KOPT-K1 (cell line): Measurements from ENCODE around the gene LIPM.

Experiments used
- H3K27ac ChIP-seq: fragments of 200-600 bp; sonication (generic); 2 replicates; pipeline ENCODE4 v1.5.1; 2016; ENCODE audit warnings: antibody characterized with exemption, mild to moderate bottlenecking, low read depth, low read length; ENCODE audit not compliant: poor library complexity, severe bottlenecking
- H3K36me3 ChIP-seq: fragments of 200-600 bp; sonication (generic); 2 replicates; pipeline ENCODE4 v1.5.1; 2017; ENCODE audit warnings: antibody characterized with exemption, mild to moderate bottlenecking, low read length, moderate library complexity; ENCODE audit not compliant: insufficient read depth
- H3K9me3 ChIP-seq: fragments of 200-600 bp; sonication (generic); 2 replicates; pipeline ENCODE4 v1.5.1; 2017; ENCODE audit warnings: antibody characterized with exemption, low read length, mild to moderate bottlenecking; ENCODE audit not compliant: insufficient read depth, poor library complexity, severe bottlenecking

LIPM gene

DNA sequence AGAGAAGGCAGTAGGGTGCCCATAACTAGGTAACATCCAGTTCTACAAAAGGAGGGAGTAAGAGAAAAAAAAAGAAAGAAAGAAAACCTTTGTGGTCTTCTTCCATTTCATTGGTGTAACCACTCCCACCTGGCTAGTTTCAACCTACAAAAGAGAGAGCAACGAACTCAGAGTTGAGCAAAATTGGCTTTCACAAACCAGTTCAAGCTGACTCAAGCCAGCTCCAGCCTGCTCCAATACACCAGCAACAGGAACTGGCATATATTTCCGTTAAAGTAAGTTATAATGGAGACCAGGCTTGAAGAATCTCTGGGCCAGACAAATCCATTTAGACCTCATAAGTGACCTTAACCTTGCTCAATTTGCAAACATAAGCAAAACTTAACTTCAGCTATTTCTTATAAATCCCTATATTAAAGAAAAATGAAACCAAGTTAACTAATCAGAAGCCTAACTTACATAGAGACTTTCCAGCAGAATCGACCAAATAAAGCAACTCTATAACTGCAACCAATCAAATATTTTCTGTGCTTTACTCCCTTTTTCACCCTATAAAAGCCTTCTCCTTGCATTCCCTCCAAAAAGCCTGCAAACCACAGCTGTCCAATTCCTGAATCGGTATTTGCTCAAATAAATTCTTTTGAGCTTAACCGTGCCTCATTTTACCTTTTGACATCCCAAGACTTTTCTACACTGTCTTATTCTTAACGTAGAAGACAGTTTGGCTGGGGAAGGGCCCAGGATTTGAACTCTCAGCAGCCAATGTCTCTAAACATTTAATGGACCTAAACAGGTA lies 39.0 kb downstream of the LIPM start:
- Histone ChIP-seq H3K36me3 (no peaks in the 10 kb centered on the region), H3K9me3 (no peaks in the 10 kb centered on the region), H3K27ac (peak overlapping the region; percentile 7)

DNA sequence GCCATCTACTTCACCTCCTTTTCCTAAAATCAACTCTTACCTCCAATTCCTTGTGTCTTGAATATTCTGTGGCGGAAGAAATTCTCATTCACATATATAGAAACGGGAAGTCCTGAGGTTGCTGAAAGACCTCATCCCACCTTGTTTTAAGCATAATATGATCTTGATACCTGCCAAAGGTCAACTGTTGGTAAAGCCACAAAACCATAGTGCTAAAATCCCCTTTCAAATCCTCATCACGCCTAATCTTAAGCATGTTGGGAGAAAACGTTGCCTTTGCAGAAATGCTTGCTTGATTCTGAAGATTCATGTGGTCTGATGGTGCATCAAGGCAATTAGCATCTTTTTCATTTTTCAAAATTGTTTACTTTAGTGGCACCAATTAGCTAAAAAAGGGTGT lies 40.6 kb downstream of the LIPM start:
- no peak overlapping the region for H3K27ac ChIP-seq

DNA sequence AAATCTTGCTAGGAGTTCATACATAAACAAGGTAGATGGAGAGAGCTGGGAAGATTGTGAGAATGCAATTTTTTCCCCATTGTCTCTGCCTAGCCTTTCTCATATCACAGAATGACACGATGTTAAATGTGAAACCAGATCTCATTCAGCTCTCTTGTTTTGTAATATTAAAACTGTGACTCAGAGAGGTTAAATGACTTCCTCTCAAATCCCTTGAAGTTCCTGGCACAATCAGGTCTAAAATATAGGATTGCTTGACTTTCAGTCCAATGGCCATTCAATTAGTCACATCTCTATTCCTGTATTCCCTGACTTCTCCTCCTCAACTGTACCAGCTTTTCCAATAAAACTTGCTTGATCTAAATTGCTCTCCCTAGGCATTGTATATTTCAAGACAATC lies 46.0 kb downstream of the LIPM start:
- Histone ChIP-seq H3K9me3 (no peaks in the 10 kb centered on the region), H3K27ac (no peak overlapping the region), H3K36me3 (no peaks in the 10 kb centered on the region)

More for the DNA sequence above, 40.6 kb downstream of the LIPM start:
- no peaks in the 10 kb centered on the region for H3K36me3 ChIP-seq
- H3K9me3 ChIP-seq = no peaks in the 10 kb centered on the region

DNA sequence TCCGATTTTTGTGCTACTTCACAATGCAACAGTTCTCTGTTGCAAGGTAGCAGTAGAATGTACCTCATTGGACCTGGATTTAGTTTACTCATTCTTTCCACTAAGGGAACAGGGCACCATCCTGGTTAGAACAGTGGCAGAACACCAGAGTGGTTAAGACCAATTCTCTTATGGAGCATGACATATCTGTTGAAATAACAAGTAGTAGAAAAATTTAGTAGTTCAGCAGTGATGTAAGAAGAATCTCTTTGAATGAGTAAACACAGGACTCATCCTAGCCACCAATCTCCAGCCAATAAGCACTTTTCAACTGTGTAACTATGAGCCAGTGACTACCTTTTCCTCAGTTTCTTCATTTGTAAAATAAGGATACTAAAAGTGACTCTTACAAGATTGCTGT lies 46.7 kb downstream of the LIPM start:
- H3K9me3 ChIP-seq = no peaks in the 10 kb centered on the region
- no peaks in the 10 kb centered on the region for H3K36me3 ChIP-seq
- H3K27ac ChIP-seq = no peak overlapping the region

DNA sequence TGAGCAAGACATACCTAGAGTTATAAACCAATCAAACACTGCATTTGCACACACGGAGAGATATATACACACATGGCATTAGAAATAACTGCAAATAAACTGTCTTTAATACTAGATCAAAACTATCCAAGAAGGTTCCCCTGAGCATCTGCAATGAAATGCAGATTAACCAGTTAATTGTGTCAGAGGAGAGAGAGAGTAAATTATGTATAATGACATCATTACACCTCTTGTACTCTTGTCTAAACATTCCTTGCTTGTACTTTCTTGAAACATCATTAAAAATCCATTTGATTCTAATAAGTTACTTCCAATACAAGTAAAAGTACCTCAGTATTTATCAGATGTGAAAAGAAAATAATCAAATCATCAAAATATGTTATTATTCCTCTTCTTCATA lies 48.2 kb downstream of the LIPM start:
- H3K27ac ChIP-seq = no peak overlapping the region
- H3K9me3 ChIP-seq = no peaks in the 10 kb centered on the region
- H3K36me3 ChIP-seq = no peaks in the 10 kb centered on the region

DNA sequence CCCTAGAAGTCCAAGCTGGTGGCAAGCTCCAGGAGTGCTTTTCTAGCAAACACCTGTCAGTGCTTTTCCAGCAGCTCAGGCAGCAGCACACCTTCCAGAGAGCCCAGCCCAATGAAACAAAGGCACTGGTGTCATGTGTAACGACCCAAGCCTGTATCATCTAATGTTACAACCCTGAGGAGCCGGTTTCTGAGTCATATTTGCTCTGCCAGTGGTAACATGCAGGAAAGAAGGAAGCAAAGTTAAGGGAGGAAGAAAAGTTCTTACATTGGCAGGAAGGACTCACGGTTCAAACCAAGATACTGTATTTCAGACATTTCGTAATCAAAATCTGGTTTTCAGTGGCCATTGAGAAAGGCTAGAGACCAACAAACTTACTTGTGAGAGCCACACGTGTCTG lies 49.2 kb downstream of the LIPM start, which contains the start of gene ANKRD22:
Gene ANKRD22, minus strand, starts transcription at position 139 of the 400 bp plus-strand sequence. CDS start 237 bp downstream, outside the sequence.
- H3K36me3 ChIP-seq = no peaks in the 10 kb centered on the region
- no peak within 1 kb of the TSS for H3K27ac ChIP-seq
- no peaks in the 10 kb centered on the region for H3K9me3 ChIP-seq

DNA sequence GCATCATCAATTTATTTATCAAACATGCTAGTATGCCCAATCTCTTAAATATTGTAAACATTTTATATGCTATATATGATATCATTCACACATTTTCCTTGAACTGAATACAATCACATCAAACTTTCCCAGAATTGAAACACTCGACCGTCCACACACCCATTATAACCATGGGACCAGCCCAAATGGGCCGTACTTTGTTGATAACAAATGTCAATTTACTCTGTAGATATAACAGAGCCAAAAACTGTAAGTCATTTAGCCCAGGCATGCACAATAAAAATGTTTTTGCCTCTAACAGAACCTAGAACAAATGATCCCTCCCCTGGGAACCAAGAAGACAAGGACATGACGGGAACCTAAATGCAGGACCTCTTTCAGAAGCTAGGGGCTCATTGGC lies 49.8 kb downstream of the LIPM start:
- Histone ChIP-seq H3K27ac (no peak overlapping the region), H3K36me3 (no peaks in the 10 kb centered on the region), H3K9me3 (no peaks in the 10 kb centered on the region)

DNA sequence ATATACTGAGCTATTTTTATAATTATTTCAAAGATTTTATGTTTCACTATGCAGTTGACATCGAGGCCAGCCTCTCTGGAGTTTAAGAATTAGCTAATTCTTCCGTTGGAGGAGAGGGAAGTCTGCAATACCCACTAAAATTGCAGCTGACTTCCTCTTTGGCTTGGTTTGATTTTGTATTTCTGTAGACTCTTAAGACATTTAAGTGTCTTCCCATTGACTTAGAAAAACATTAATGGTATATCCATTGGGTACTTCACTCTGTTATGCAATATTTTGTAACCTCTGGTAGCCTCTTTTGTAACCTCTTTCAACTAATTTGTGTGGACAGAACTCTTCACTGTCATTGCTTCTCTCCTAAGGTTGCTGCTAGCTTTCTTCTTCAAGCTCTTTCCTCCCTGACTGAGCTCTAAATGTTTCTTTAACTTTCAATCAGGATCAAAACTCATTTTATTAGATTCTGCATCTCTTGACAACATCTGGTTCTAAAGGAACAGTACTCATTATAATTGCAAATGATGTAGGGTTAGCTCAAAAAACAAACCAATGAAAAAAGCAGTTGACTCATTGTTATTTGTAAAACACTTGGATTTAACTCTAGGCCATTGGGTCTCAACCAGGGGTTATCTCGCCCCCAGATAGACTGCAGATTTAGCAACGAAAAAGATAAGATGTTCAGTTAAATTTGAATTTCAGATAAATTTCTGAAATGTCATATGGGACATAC lies 50.8 kb downstream of the LIPM start:
- H3K9me3 ChIP-seq = no peaks in the 10 kb centered on the region
- no peak overlapping the region for H3K27ac ChIP-seq
- H3K36me3 ChIP-seq = no peaks in the 10 kb centered on the region

DNA sequence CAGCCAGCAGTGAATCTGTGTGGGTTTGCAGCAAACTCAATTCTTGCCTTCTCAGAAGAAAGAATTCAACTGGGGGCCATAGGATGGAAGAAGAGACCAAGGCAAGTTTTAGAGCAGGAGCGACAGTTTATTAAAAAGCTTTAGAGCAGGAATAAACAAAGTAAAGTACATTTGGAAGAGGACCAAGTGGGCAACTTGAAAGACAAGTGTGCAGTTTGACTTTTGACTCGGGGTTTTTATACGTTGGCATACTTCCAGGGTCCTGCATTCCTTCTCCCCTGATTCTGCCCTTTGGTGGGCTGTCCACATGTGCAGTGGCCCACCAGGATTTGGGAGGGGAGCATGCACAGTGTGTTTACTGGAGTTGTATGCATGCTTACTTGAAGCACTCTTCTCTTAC lies 52.2 kb downstream of the LIPM start:
- H3K9me3 ChIP-seq = no peaks in the 10 kb centered on the region
- H3K27ac ChIP-seq = no peak overlapping the region
- H3K36me3 ChIP-seq = no peaks in the 10 kb centered on the region

DNA sequence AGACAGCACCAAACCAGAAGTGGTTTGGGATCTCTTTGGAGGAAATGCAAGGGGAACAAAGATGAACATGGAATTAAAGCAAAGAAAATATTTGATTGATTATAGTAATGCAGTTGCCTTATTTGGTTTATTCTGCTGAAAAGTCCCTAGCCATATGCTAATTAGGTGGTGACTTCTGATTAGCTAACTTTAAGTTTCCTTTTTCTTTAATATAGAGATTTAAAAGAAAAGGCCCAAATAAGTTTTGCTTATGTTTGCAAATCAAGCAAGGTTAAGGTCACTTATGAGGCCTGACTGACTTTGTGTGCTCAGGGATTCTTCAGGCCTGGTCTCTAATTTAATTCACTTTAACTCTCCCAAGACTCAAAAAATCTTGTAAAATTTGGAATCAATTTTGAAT lies 55.3 kb downstream of the LIPM start:
- Histone ChIP-seq H3K9me3 (no peaks in the 10 kb centered on the region), H3K36me3 (no peaks in the 10 kb centered on the region), H3K27ac (no peak overlapping the region)

DNA sequence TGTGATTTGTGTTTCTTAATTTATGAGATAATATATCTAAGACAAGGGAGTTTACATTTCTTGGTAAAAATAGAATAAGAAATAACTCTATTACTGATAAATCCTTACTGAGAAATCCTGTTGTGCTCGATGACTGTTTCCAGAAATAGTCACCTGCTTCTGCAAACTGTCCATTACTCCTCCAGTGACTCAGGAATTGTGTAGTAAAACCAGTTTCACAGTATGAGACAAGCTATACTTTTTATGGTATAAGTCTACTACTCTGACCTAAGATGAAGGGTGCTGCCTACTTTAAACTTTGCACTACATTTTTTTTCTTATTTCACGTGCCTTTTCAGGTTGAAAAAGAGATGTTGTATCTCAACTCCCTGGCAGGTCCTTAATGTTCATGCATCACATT lies 56.0 kb downstream of the LIPM start:
- H3K9me3 ChIP-seq = no peaks in the 10 kb centered on the region
- no peaks in the 10 kb centered on the region for H3K36me3 ChIP-seq

DNA sequence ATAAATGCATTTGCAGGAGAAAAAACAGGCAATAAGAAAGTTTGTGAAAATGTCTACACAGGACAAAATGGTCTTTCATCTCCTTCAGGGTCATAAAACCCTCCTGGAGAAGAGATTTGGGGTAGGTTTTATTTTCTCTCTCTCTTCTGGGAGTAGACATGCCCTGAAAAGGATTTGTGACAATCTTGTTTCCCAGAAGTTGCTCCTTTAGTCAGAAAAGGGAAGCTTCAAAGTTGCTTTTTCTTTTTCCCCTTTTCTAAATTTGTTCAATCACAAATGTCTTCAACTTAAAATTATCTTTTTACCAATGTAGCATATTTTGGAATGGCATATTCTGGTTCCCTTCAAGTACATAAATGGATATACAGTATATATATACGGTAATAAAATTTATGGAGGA lies 58.5 kb downstream of the LIPM start:
- Histone ChIP-seq H3K27ac (no peak overlapping the region), H3K9me3 (no peaks in the 10 kb centered on the region), H3K36me3 (no peaks in the 10 kb centered on the region)

More for the DNA sequence above, 56.0 kb downstream of the LIPM start:
- no peak overlapping the region for H3K27ac ChIP-seq

DNA sequence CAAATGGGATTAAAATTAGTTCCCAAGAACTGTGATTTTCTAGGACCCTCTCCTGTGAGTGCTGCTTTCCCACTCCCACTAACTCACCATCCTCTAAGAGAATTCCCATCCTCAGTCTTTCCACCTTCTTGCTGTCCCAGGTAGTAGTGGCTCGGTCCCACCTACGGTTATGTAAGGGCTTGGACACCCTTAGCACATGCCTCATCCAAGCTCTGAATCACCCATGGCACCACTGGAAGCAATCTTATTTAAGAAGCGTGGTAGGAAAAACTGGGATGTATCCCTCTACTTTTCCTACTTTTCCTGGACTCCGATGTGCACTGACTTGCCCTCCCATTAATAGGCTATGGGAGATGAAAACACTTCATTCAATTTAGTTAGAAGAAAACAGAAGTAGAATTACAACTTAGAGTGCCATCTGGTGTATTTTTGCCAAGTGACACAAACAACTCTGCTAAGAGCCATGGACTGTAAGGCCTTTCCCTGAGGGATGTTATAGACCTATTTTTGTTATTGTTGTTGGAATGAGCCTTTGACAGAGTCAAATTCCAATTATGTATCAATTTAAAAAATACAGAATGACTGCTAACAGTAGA lies 62.8 kb downstream of the LIPM start:
- Histone ChIP-seq H3K36me3 (no peaks in the 10 kb centered on the region), H3K27ac (no peak overlapping the region), H3K9me3 (no peaks in the 10 kb centered on the region)

DNA sequence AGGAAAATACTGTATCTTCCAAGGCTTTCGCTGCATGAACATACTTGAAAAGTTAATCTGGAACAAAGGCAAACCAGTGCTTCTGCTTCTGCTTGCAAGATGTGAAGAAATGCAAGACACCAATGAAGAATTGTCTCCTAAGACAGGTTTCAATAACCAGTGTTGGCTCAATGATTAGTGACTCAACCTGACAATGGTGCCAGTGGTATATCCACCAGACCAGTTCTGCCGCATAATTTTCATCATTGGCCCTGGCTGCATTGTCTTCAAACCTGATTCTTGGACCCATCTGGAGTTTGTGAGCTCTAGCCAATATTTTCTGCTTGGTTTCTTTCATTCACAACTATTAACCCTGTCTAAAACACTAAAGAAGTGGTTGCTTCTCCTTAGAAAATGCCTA lies 63.9 kb downstream of the LIPM start:
- no peak overlapping the region for H3K27ac ChIP-seq
- H3K36me3 ChIP-seq = no peaks in the 10 kb centered on the region

DNA sequence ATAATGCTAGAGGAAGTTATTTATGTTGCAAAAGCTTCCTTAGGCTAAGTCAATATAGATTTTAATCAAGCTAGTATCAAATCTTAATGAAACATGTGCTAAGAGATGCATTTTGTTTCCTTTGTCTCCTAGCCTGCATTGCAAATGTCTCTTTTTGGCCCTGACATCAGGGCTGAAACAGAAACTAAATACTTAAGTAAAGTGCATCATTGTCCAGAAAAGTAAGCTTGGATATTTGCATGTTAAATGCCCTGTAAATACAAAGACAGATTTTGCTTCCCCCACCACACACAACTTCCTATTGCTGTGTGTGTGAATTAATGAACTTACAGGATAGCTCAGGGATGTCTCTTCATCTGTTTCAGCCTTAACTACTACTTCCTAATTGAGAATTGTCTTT lies 67.6 kb downstream of the LIPM start:
- Histone ChIP-seq H3K9me3 (no peaks in the 10 kb centered on the region), H3K36me3 (no peaks in the 10 kb centered on the region), H3K27ac (no peak overlapping the region)

More for the DNA sequence above, 63.9 kb downstream of the LIPM start:
- H3K9me3 ChIP-seq = no peaks in the 10 kb centered on the region
